Upper lobe of right lung (tissue), 1 donor: ENCODE data around the gene TBCK. TPM values are rescaled to one million over a fixed set of nuclear protein-coding genes. Genes with fewer than 3 reads are reported as not detected.

Experiments used
- ATAC-seq: fragments of 200-7000 bp; cut with Tn5 transposase; one replicate; pipeline ENCODE4 v1.9.1; 2020; ENCODE audit warnings: mild to moderate bottlenecking, moderate library complexity
- DNase-seq: peaks from one replicate; pipeline ENCODE4 v3.0.0-alpha.2; 2020
- H3K27ac ChIP-seq: fragments of 200-600 bp; one replicate; pipeline ENCODE4 v1.8.0; 2022
- H3K27me3 ChIP-seq: fragments of 200-600 bp; one replicate; pipeline ENCODE4 v1.8.0; 2022; ENCODE audit warnings: mild to moderate bottlenecking
- H3K36me3 ChIP-seq: fragments of 200-600 bp; one replicate; pipeline ENCODE4 v1.8.0; 2022
- H3K4me1 ChIP-seq: fragments of 200-600 bp; one replicate; pipeline ENCODE4 v1.8.0; 2022
- H3K4me3 ChIP-seq: fragments of 200-600 bp; one replicate; pipeline ENCODE4 v1.8.0; 2022; ENCODE audit warnings: mild to moderate bottlenecking
- H3K9me3 ChIP-seq: fragments of 200-600 bp; one replicate; pipeline ENCODE4 v1.8.0; 2022
- CTCF ChIP-seq: fragments of 200-600 bp; IDR thresholded peaks from one replicate; pipeline ENCODE4 v1.8.0; 2022; ENCODE audit warnings: antibody characterized with exemption
- intact Hi-C: fragments of 100-400 bp; cut with DNase I; formaldehyde crosslinking; loops from one replicate; pipeline ENCODE4 v1.11.0; 2022
- total RNA-seq: library from RNA; stranded (reverse); fragmentation: NEBNext Ultra II Directional; extraction: Animal tissue kit (Norgen Biotek cat#: 25700); gene quantifications from one replicate; pipeline ENCODE4 v1.2.1, GENCODE V29; 2021
- donor health status: DM: no; HTN: yes; CAD: no; lungs with severe emphysema.

Gene TBCK
- total RNA-seq, 1 donor from 2014 or later, result 51.7 TPM

- Histone ChIP-seq H3K27ac (no peak overlapping the region), H3K9me3 (no peaks in the 10 kb centered on the region), H3K36me3 (peaks cover 10% of the 10 kb centered on the region), H3K27me3 (no peaks in the 10 kb centered on the region), H3K4me1 (no peaks in the 10 kb centered on the region), H3K4me3 (no peak overlapping the region)
- ATAC-seq (no peak), DNase-seq (no peak)
- intact Hi-C loops, result no loop called here
- TF ChIP-seq CTCF, result no peak
Measured at GRCh38 chr4:106286611-106287010, 29.4 kb downstream of the TBCK start.

GRCh38 chr4:106284227-106284626, 31.8 kb downstream of the TBCK start:
- Histone ChIP-seq H3K4me3 (no peak overlapping the region), H3K9me3 (no peaks in the 10 kb centered on the region), H3K4me1 (no peaks in the 10 kb centered on the region), H3K27ac (no peak overlapping the region), H3K27me3 (no peaks in the 10 kb centered on the region), H3K36me3 (peaks cover 10% of the 10 kb centered on the region)
- intact Hi-C loops, result no loop called here
- no peak for TF ChIP-seq CTCF
- no peak for ATAC-seq
- no peak for DNase-seq

GRCh38 chr4:106277140-106277675, 38.8 kb downstream of the TBCK start:
- DNase-seq (no peak), ATAC-seq (no peak)
- TF ChIP-seq CTCF, result no peak
- Histone ChIP-seq H3K27ac (no peak overlapping the region), H3K4me3 (no peak overlapping the region), H3K36me3 (no peaks in the 10 kb centered on the region), H3K4me1 (no peaks in the 10 kb centered on the region), H3K9me3 (no peaks in the 10 kb centered on the region), H3K27me3 (no peaks in the 10 kb centered on the region)
- intact Hi-C loops, result no loop called here

- Histone ChIP-seq H3K4me3 (no peak overlapping the region), H3K27me3 (no peaks in the 10 kb centered on the region), H3K36me3 (no peaks in the 10 kb centered on the region), H3K4me1 (peaks cover 2% of the 10 kb centered on the region), H3K9me3 (no peaks in the 10 kb centered on the region), H3K27ac (no peak overlapping the region)
- DNase-seq, result no peak
- no peak for TF ChIP-seq CTCF
- ATAC-seq, result no peak
- intact Hi-C loops, result no loop called here
Measured at GRCh38 chr4:106273831-106274230, 42.2 kb downstream of the TBCK start.

- Histone ChIP-seq H3K27ac (no peak overlapping the region), H3K27me3 (no peaks in the 10 kb centered on the region), H3K4me3 (no peak overlapping the region), H3K4me1 (peaks cover 4% of the 10 kb centered on the region), H3K9me3 (no peaks in the 10 kb centered on the region), H3K36me3 (no peaks in the 10 kb centered on the region)
- ATAC-seq, result no peak
- DNase-seq, result no peak
- intact Hi-C loops, result no loop called here
- TF ChIP-seq CTCF, result no peak
Measured at GRCh38 chr4:106270736-106271135, 45.3 kb downstream of the TBCK start.

GRCh38 chr4:106269711-106270110, 46.3 kb downstream of the TBCK start:
- no peak for ATAC-seq
- no peak for DNase-seq
- no peaks in the 10 kb centered on the region for H3K27me3 ChIP-seq
- TF ChIP-seq CTCF, result no peak
- no peak overlapping the region for H3K4me3 ChIP-seq
- intact Hi-C loops, result no loop called here
- peaks cover 4% of the 10 kb centered on the region for H3K4me1 ChIP-seq
- no peaks in the 10 kb centered on the region for H3K36me3 ChIP-seq
- H3K9me3 ChIP-seq, result no peaks in the 10 kb centered on the region
- H3K27ac ChIP-seq, result no peak overlapping the region
